SK-N-SH (cell line): ENCODE measurements around the gene CACNA2D4. TPM values are rescaled to one million over a fixed set of nuclear protein-coding genes. Genes with fewer than 3 reads are reported as not detected.
A peak's percentile ranks its signal among the peaks of the same experiment; 100 is the strongest.

ENCODE experiments used
- CTCF ChIA-PET: fragments of 300-600, 350-600 bp; formaldehyde crosslinking; extraction: SDS; loops from one replicate; lab custom pipeline; 2021; lab: Yijun Ruan, JAX
- POLR2A ChIA-PET: fragments of 350-600 bp; sonication (Branson Sonifier 250); formaldehyde crosslinking; extraction: SDS; loops from one replicate; lab custom pipeline; 2020; ENCODE audit warnings: antibody characterized with exemption, inconsistent platforms; lab: Yijun Ruan, JAX
- DNase-seq: peaks from one replicate; pipeline ENCODE4 v3.0.0; 2012
- H2AFZ ChIP-seq: fragments of 200-600 bp; sonication (generic); 2 replicates; pipeline ENCODE4 v1.8.1; 2016; ENCODE audit warnings: antibody characterized with exemption, mild to moderate bottlenecking, low read depth
- H3F3A ChIP-seq: fragments of 200-600 bp; sonication (generic); replicated peaks from 2 replicates; pipeline ENCODE3; 2016; ENCODE audit warnings: antibody characterized with exemption, mild to moderate bottlenecking; ENCODE audit not compliant: insufficient read depth
- H3K27ac ChIP-seq, 2 experiments: fragments of 200-500 bp in 1 of 2; fragments of 200-600 bp in 1 of 2; sonication (Bioruptor generic) in 1 of 2; sonication (generic), shearing (Covaris generic) in 1 of 2; 2 replicates each; pipeline versions ENCODE4 v1.5.1 to v1.6.1; 2014 to 2016; ENCODE audit warnings: low read depth in 2 of 2, inconsistent platforms in 1 of 2, low read length in 1 of 2, mild to moderate bottlenecking in 1 of 2, mixed read lengths in 1 of 2
- H3K27me3 ChIP-seq: fragments of 200-600 bp; sonication (generic), shearing (Covaris generic); 2 replicates; pipeline ENCODE4 v1.6.1; 2016; ENCODE audit warnings: mixed run types; ENCODE audit not compliant: insufficient read depth
- H3K36me3 ChIP-seq, 2 experiments: fragments of 200-500 bp in 1 of 2; fragments of 200-600 bp in 1 of 2; sonication (Bioruptor generic) in 1 of 2; sonication (generic) in 1 of 2; replicated peaks in 1 of 2; 2 replicates each; pipeline versions ENCODE3 to v1.5.1; 2014 to 2016; ENCODE audit warnings: low read length in 1 of 2, mild to moderate bottlenecking in 1 of 2; ENCODE audit not compliant: insufficient read depth in 2 of 2, control insufficient read depth in 1 of 2
- H3K4me1 ChIP-seq, 2 experiments: fragments of 200-500 bp in 1 of 2; fragments of 200-600 bp in 1 of 2; sonication (Bioruptor generic) in 1 of 2; sonication (generic), shearing (Covaris generic) in 1 of 2; 2 replicates each; pipeline versions ENCODE4 v1.5.1 to v1.6.1; 2014 to 2016; ENCODE audit warnings: low read depth in 1 of 2, low read length in 1 of 2, mixed run types in 1 of 2; ENCODE audit not compliant: insufficient read depth in 2 of 2, control insufficient read depth in 1 of 2
- H3K4me2 ChIP-seq: fragments of 200-600 bp; sonication (generic), shearing (Covaris generic); 2 replicates; pipeline ENCODE4 v1.6.1; 2017; ENCODE audit warnings: mixed run types
- H3K4me3 ChIP-seq, 2 experiments: fragments of 200-500 bp in 1 of 2; fragments of 200-600 bp in 1 of 2; sonication (Bioruptor generic) in 1 of 2; sonication (generic), shearing (Covaris generic) in 1 of 2; 2 replicates each; pipeline versions ENCODE4 v1.5.1 to v1.8.1; 2014 to 2016; ENCODE audit warnings: low read depth in 2 of 2, inconsistent platforms in 1 of 2, low read length in 1 of 2, mild to moderate bottlenecking in 1 of 2, mixed read lengths in 1 of 2, moderate library complexity in 1 of 2
- H3K79me2 ChIP-seq: fragments of 200-600 bp; sonication (generic); 2 replicates; pipeline ENCODE4 v1.8.1; 2017; ENCODE audit warnings: mild to moderate bottlenecking; ENCODE audit not compliant: insufficient read depth
- H3K9ac ChIP-seq: fragments of 200-600 bp; sonication (generic); 2 replicates; pipeline ENCODE4 v1.6.1; 2017; ENCODE audit warnings: mixed run types
- H3K9me2 ChIP-seq: fragments of 200-600 bp; sonication (generic); 2 replicates; pipeline ENCODE4 v1.6.1; 2017; ENCODE audit warnings: mixed run types
- H3K9me3 ChIP-seq: fragments of 200-600 bp; sonication (generic); 2 replicates; pipeline ENCODE4 v1.6.1; 2017; ENCODE audit warnings: mixed run types, mild to moderate bottlenecking, moderate library complexity
- H4K20me1 ChIP-seq: fragments of 200-600 bp; sonication (generic); 2 replicates; pipeline ENCODE4 v1.6.1; 2017; ENCODE audit warnings: mild to moderate bottlenecking, mixed run types; ENCODE audit not compliant: insufficient read depth
- CHD2 ChIP-seq: fragments of 150-350 bp; IDR thresholded peaks from 2 replicates; pipeline ENCODE4 v1.6.1; 2018; ENCODE audit warnings: low read length; ENCODE audit not compliant: partially characterized antibody
- CTCF ChIP-seq: fragments of 200-600 bp; sonication (generic); IDR thresholded peaks from 2 replicates; pipeline ENCODE4 v1.6.1; 2017; ENCODE audit warnings: antibody characterized with exemption, mild to moderate bottlenecking, moderate library complexity
- ELF1 ChIP-seq: IDR thresholded peaks from 2 replicates; pipeline ENCODE4 v1.4.0; 2012
- EP300 ChIP-seq, 2 experiments: IDR thresholded peaks; 2 replicates each; pipeline versions ENCODE4 v1.4.0 to v1.6.1; 2012; ENCODE audit warnings: borderline replicate concordance in 1 of 2, low read depth in 1 of 2, low read length in 1 of 2
- EZH2phosphoT487 ChIP-seq: fragments of 200-600 bp; sonication (generic); IDR thresholded peaks from 2 replicates; pipeline ENCODE4 v1.6.1; 2017; ENCODE audit warnings: low read depth, mixed run types, mild to moderate bottlenecking, antibody characterized with exemption, moderate library complexity, borderline replicate concordance
- FOSL2 ChIP-seq: IDR thresholded peaks from 2 replicates; pipeline ENCODE4 v1.4.0; 2012; ENCODE audit warnings: low read depth, mild to moderate bottlenecking, moderate library complexity, borderline replicate concordance
- FOXM1 ChIP-seq: IDR thresholded peaks from 2 replicates; pipeline ENCODE4 v1.4.0; 2012; ENCODE audit warnings: low read depth, mild to moderate bottlenecking
- GABPA ChIP-seq: IDR thresholded peaks from 2 replicates; pipeline ENCODE4 v1.4.0; 2012; ENCODE audit warnings: low read depth, mild to moderate bottlenecking
- JUND ChIP-seq: IDR thresholded peaks from 2 replicates; pipeline ENCODE4 v1.4.0; 2012
- MXI1 ChIP-seq: IDR thresholded peaks from 2 replicates; pipeline ENCODE4 v1.6.1; 2012; ENCODE audit warnings: mild to moderate bottlenecking, low read depth, low read length, improper control_type of control experiment
- POLR2AphosphoS5 ChIP-seq: IDR thresholded peaks from 2 replicates; pipeline ENCODE4 v1.6.1; 2012; ENCODE audit warnings: low read depth, low read length
- RAD21 ChIP-seq: IDR thresholded peaks from 2 replicates; pipeline ENCODE4 v1.6.1; 2012; ENCODE audit warnings: mild to moderate bottlenecking, low read length
- RCOR1 ChIP-seq: fragments of 150-350 bp; IDR thresholded peaks from 2 replicates; pipeline ENCODE4 v1.6.1; 2017; ENCODE audit warnings: antibody characterized with exemption, low read length
- RXRA ChIP-seq: IDR thresholded peaks from 2 replicates; pipeline ENCODE4 v1.4.0; 2012; ENCODE audit warnings: low read depth, mild to moderate bottlenecking, borderline replicate concordance
- SIN3A ChIP-seq: IDR thresholded peaks from 2 replicates; pipeline ENCODE4 v1.6.1; 2012; ENCODE audit warnings: low read depth, mild to moderate bottlenecking, low read length, moderate library complexity, borderline replicate concordance
- TCF12 ChIP-seq: IDR thresholded peaks from 2 replicates; pipeline ENCODE4 v1.4.0; 2012
- TEAD4 ChIP-seq: IDR thresholded peaks from 2 replicates; pipeline ENCODE4 v1.4.0; 2012; ENCODE audit warnings: mild to moderate bottlenecking, borderline replicate concordance; ENCODE audit not compliant: insufficient read depth
- YY1 ChIP-seq: IDR thresholded peaks from 2 replicates; pipeline ENCODE4 v1.4.0; 2012; ENCODE audit warnings: low read depth, mild to moderate bottlenecking
- ZBTB33 ChIP-seq: IDR thresholded peaks from 2 replicates; pipeline ENCODE4 v1.4.0; 2012; ENCODE audit warnings: low read depth, borderline replicate concordance
- WGBS: methylation state at CpG from one replicate; pipeline ENCODE4 v1.1.6; 2017; ENCODE audit warnings: low lambda C conversion rate; 5-methylcytosine and 5-hydroxymethylcytosine counted together
- polyA plus RNA-seq, 3 experiments: library from polyadenylated mRNA; depleted of rRNA; stranded (reverse); fragments of >200 nt; gene quantifications; 2 replicates each; pipeline ENCODE4 v1.2.3, GENCODE V29; 2012
- TF ChIP-seq, protein P1 (sequence below): IDR thresholded peaks from 2 replicates; pipeline ENCODE4 v1.4.0; 2012; ENCODE audit warnings: low read depth

The CACNA2D4 gene
- polyA plus RNA-seq, 1 of the 3 experiments (the other 2 are of a cell fraction) = 0.02 TPM

DNA sequence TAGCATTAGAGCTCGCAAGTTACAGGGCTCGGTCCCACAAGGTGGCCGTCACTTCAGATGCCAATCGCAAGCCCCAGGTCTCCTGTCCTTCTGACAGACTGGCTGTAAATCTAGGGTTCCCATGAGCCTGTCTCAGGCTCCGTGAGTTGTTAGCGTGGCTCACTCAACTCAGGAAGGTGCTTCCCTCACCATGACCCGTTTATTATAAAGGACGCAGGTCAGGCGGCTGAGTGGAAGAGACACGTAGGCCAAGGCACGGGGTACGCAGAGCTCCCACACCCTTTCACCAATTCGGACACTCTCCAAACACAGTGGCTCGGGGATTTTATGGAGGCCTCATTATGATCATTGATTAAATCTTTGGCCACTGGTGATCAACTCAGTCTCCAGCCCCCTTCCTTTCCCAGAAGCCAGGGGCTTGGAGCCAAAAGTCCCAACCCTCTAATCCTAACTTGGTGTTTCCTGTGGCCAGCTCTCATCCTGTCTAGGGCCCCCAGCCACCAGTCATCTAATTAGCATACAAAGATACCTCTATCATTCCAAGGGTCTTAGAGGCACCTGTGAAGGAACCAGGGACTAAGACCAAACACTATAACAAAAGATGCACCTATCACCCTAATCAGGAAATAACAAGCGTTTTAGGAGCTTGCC is 123.9 kb downstream of the CACNA2D4 start:
- ChIA-PET POLR2A (no interaction called here), CTCF (interaction anchor here (1.0 to 17.5 kb wide), 22 partner anchors 16 to 790 kb away, joined by 3 to 605 read pairs (median 4); partner anchors contain the start of gene WNT5B)
- H3K4me3 ChIP-seq = no peak overlapping the region
- H3K9ac ChIP-seq = no peak overlapping the region
- no peak overlapping the region for H3K4me2 ChIP-seq
- no peaks in the 10 kb centered on the region for H3F3A ChIP-seq
- no peaks in the 10 kb centered on the region for H3K27me3 ChIP-seq
- 91% methylated on average over 14 of the region's 15 CpGs for WGBS
- no peaks in the 10 kb centered on the region for H3K9me3 ChIP-seq
- peak; percentile 10 for DNase-seq
- no peaks in the 10 kb centered on the region for H3K79me2 ChIP-seq
- peaks cover 0 to 19% of the 10 kb centered on the region in 2 experiments; a peak in 1 of 4 replicates for H3K4me1 ChIP-seq
- H2AFZ ChIP-seq = no peak overlapping the region
- H3K9me2 ChIP-seq = no peaks in the 10 kb centered on the region
- no peaks in the 10 kb centered on the region for H4K20me1 ChIP-seq
- H3K36me3 ChIP-seq = no peaks in the 10 kb centered on the region
- no peak overlapping the region for H3K27ac ChIP-seq
- TF ChIP-seq MXI1 (no peak), FOSL2 (no peak)

GRCh38 chr12:1793426-1794210 is 124.8 kb downstream of the CACNA2D4 start:
- peaks cover 0 to 18% of the 10 kb centered on the region in 2 experiments; a peak in 1 of 4 replicates for H3K4me1 ChIP-seq
- no peaks in the 10 kb centered on the region for H3K27me3 ChIP-seq
- 89% methylated on average over 19 of the region's 26 CpGs for WGBS
- no peaks in the 10 kb centered on the region for H3K9me2 ChIP-seq
- H3K79me2 ChIP-seq = no peaks in the 10 kb centered on the region
- DNase-seq = peak; percentile 5
- ChIA-PET POLR2A (no interaction called here), CTCF (interaction anchor here (1.0 to 17.5 kb wide), 7 partner anchors 32 to 169 kb away, joined by 3 to 605 read pairs (median 5); partner anchors contain the start of gene WNT5B)
- H3K4me3 ChIP-seq = no peak overlapping the region
- no peak overlapping the region for H3K4me2 ChIP-seq
- H3K36me3 ChIP-seq = no peaks in the 10 kb centered on the region
- H3F3A ChIP-seq = peaks cover 2% of the 10 kb centered on the region
- H4K20me1 ChIP-seq = no peaks in the 10 kb centered on the region
- H3K27ac ChIP-seq = no peak overlapping the region
- no peak overlapping the region for H2AFZ ChIP-seq
- H3K9me3 ChIP-seq = no peaks in the 10 kb centered on the region
- no peak overlapping the region for H3K9ac ChIP-seq
- TF ChIP-seq ELF1 (no peak), GABPA (no peak), YY1 (no peak), FOXM1 (no peak), EP300 (IDR thresholded peaks at IDR 0.05; ENCODE audit: borderline replicate concordance in 1 of 2, low read depth in 1 of 2, low read length in 1 of 2) (no peak), CHD2 (no peak), TCF12 (no peak), JUND (no peak), RAD21 (no peak), EZH2phosphoT487 (no peak), RCOR1 (no peak), CTCF (no peak), POLR2AphosphoS5 (no peak), TEAD4 (no peak), FOSL2 (no peak), ZBTB33 (no peak), SIN3A (no peak), RXRA (no peak)
- TF ChIP-seq, protein P1, sequence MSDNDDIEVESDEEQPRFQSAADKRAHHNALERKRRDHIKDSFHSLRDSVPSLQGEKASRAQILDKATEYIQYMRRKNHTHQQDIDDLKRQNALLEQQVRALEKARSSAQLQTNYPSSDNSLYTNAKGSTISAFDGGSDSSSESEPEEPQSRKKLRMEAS = no peak
